Measurements from ENCODE around the gene SCD.
A peak's percentile ranks its signal among the peaks of the same experiment; 100 is the strongest.

Gene SCD

DNA sequence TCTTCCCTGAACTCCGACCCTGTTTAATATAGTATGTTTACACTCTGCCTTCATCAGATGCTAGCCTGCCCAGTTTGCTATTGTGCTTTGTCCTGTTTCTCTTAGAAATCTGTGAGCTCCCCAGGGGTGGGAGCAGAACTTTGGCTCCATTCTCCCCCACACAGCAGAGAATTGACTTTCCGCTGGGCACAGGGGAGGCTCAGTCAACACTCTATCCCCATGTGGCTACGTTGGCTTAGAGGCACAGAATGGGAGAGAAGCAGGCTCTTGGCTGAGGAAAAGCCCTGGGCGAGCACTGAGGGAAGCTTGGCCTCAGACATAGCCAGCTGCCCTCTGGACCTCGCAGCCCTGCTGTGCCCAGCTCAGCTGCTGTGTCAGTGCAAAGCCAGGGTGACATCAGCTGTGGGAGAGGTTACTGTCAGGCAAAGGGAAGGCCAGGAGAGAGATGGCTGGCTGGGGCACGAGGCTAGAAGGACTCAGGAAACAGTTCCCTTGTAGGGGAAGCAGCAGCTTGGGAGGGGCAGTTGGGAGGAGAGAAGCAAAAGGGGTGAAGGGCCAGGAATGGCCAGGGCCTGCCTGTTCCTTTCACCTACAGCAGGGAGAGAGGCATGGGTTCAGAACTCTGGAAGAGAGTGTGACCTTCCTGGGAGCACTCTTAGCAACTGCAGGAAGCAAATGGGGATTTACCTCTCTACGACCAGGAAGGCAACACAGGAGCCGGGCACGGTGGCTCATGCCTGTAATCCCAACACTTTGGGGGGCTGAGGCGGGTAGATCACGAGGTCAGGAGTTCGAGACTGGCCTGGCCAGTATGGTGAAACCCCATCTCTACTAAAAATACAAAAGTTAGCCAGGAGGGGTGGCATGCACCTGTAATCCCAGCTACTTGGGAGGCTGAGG, 5.8 kb upstream of the SCD start:
- no peak for DNase-seq

DNA sequence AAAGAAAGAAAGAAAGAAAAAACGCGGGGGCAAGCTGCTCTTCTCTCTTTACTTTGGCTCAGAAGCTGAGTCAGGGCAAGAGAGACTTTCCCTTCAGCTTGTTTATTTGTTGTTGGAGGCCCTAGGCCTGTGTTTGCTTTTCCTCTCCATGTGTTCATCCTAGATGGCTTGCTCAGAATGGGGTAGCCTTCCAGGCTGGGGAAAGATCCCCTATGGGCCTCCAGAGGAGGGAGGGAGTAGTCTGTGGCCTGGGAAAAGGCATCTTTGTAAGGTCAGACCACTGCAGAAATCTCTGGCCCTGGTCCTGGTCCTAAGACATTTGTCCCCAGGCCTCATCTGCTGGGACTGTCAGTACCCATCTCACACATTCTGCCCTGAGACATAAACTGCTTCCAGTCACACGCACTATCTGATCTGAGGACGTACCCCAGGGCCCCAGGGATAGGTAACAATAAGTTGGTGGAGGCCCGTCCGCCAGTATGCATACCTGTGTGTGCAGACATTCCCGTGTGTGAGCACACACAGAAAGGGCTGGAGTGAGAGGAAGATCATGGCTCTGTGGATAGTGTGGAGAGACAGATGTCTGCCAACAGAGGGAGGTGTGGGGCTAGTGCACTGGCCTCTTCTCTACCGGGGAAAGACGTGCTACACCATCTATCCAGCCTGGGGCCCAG, 4.9 kb upstream of the SCD start:
- ATAC-seq (peak; percentile 33), DNase-seq (peak; percentile 53)

More for the DNA sequence above, 5.8 kb upstream of the SCD start:
- no peak for ATAC-seq

DNA sequence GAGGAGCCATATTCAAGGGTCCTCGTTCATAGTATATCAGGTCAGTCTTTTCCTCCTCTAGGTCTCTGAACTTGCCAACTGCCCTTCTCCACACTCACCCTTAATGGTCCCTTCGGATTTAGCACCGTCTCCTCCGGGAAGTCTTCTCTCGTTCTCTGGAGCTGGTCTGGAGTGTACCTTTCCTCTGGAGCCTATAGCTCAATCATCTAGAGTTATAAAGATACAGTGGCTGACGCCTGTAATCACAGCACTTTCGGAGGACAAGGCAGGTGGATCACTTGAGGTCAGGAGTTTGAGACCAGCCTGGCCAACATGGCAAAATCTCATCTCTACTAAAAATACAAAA, 4.4 kb upstream of the SCD start:
- DNase-seq, result no peak
- no peak for ATAC-seq

DNA sequence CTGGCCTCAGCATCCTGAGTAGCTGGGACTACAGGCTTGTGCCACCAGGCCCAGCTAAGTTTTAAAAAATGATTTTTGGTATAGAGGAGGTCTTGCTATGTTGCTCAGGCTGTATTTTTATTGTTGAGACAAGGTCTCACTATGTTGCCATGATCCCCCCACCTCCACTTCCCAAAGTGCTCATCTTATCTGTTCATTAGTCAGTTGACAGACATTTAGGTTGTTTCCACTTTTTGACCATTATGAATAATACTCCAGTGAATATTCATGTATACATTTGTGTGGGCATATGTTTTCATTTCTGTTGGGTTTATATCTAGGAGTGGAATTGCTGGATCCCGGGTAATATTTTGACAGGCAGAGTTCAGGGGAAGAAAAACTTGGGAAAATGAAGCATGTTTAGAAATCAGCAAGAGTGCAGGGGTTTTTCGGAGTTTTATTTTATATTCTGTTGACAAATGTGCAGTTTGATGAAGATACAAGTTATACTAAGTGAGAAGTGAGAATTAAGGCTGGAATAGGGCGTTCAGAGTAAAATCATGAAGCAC, 2.7 kb upstream of the SCD start:
- DNase-seq, result no peak
- no peak for ATAC-seq

DNA sequence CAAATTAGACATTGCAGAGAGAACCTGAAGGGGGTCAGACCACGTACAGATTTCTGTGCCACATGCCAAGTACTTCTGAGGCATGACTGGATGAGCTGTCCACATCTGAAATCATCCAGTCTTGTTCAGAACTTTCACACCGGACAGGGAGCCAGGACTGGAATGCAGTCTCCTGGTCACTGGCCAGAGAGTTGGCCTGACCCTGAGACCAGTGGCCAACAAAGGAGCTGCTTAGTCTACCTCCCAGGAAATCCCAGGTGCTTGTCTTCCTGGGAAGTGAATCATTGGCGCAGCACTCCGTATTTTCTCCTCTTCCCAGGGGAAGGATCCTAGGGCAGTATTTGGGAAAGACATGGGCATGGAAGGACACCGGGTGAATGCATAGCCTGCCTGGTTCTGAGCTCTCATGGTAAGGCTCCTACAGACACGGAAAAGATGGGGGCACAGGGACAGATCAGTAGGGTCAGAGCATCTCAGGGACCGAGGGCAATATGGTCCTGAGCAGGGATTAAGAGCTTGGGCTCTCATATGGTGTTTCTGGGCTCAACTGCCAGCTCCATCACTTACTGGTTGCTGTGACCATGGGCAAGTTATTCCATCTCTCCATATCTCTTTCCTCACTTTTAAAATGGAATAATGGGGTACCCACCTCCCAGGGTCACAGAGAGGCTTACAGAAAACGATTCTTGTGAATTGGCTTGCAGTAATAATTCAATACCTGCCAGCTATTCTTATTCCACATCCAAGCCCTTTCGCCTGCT, 1.3 kb upstream of the SCD start:
- DNase-seq (no peak), ATAC-seq (no peak)

DNA sequence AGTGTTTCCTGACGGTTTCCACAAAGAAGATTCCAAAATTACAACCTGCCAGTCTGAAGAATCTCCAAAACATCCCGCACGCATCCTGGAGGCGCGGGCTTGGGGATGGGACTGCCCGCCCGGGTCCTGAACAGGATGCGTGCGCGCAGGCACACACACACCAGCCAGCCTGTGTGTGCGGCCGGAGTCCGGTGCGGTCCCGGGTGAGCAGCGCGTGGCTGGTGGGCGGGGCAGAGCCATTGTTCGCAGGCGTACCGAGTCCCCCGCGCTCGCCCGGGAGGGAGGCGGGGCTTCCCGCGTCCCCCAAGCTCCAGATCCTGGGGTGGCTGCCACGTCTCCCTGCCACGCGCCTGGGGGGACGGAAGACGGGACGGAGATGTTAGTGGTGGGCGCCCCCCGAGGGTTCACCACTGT, 675 bp upstream of the SCD start:
- peak; percentile 92 for DNase-seq
- ATAC-seq, result peak; percentile 76

DNA sequence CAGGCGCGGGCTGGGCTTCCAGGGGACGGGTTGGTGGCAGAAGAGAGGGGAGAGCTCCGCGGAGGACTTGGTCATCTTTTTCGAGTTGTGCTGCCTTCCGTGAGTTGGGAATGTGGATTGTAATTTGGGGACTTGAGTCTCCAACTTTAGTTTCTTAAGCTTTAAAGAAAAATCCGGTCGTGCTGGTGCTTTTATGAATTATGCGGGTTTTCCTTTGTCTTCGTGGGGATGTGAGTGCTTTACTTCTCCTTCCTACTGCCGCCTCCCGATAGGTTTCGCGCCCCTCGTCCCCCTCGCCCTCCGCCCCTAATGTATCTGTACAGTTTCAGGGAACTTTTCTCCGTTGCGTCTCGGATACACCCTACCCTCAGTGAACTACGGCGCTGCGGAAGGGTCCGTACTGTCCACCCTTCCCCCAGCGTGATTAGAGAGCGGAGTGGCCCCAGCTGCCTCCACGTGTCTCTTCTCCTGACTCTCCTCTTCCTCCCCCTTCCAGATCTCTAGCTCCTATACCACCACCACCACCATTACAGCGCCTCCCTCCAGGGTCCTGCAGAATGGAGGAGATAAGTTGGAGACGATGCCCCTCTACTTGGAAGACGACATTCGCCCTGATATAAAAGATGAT, 649 bp downstream of the SCD start:
- no peak for ATAC-seq
- DNase-seq, result no peak

DNA sequence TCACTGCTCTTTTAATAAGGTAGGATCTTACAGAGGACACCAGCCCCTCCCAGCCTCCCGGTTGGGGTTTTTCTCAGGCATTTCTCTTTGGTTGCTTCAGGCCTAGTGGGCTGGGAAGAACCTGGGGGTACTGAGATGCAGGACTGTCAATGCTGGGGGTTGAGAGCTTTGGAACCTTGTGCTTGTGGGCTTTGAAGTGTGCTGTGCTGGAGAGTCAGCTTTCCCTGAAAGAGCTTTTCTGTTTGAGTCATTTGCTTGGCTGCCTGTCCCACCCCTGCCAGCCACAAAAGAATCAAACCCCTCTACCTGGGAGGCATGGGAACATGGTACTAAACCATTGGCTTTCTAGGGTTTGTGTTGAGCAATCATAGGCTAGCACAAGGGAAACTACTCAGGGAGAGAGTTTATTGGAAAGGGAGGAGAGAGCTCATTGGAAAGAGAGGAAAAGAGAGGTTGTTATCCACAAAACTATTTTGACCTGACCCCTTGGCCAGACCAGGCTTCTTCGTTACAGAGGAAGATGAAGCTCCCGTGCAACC, 1.4 kb downstream of the SCD start:
- DNase-seq (no peak), ATAC-seq (no peak)

DNA sequence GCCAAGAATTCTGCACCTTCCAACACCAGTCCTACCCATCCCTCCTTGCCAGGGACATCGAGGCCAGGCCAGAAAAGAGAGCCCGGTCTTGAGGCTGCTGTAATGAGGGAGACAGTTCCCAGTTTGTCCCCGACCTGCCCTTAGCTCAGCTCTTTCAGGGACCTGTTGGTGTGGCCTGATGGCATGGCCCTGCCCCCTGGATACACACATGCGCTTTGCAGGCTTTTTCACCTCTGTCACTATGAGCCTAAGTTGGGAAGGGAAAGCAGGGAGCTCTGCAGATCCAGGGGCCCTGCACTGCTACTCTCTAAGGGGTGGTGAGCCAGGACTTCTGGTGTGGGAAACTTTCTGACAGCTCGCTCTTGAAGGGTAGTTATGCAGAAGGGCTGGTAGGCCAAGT, 2.1 kb downstream of the SCD start:
- no peak for DNase-seq
- no peak for ATAC-seq

DNA sequence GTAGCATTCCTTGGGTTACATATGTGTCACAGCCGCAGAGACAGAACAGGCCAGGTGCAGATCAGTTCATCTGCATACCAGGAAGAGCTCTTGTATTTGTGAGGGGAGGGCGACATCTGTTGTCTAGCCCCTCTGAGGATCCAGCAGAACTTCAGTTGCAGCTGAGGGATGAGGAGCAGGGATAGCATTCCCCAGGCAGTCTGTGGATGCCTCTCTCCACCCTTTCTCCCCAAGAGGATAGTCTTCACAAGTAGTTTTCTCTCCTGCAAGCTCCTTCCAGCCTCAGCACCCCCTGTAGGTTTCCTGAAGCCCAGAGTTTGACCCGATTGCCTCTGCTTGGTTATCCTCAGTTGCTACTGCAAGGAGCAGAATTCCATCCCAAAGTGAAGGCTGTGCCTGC, 2.6 kb downstream of the SCD start:
- ATAC-seq (no peak), DNase-seq (no peak)

DNA sequence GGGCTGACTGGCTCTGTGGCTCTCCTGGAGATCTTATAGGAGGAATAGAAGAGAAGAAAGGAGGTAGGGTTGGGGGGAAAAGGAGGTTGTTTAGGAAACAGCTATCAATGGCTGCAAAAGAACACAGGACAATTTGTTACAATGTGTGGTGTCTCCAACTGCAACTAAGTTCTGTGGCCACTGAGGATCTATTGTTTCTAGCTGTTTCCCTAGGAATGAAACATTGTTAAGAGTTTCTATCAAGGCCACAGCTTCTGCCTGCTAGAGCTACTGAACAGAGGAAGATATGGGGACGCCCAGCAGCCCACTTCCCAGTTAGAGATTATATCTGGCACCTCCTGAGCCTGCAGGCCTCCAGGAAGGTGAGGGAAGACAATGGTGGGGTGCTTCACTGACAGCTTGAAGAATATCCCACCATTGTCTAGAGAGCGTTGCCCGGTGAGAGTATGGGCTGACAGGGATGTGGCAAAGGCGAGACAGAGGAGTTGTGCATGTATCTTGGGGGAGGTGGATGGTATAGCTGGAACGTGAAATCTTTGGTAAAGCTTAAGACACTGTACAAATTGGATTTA, 4.0 kb downstream of the SCD start:
- no peak for ATAC-seq
- no peak for DNase-seq

DNA sequence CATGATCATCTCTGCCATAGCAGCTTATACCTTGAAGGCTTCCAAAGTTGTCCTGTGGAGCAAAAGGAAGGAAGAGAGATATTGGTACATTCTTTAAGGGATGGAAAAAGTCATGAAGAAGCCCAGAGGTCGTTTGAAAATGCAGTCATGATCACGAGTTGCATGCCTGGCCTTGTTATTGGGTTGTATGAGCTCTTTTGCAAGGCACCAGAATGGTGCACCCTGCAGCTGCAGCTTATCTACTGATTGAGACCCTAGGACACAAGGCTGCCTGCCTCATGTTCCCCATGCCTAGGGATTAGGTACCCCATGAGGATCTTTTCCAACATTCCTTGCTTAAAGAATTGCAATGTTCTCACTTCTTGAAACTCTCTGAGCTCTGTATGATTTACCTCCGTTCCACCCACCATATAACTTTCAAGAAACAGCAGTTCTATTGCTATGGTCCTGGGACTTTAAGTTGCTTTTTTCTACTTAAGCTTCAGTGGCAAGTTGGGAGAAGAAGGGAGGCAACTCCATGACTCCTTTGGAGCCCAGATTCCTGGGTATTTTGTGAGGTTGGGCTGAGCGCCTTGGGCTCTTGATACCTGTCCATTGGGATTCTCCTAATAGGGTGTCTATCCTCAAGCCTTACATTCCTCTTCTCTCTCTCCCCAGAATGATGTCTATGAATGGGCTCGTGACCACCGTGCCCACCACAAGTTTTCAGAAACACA, 6.9 kb downstream of the SCD start:
- no peak for ATAC-seq
- no peak for DNase-seq

DNA sequence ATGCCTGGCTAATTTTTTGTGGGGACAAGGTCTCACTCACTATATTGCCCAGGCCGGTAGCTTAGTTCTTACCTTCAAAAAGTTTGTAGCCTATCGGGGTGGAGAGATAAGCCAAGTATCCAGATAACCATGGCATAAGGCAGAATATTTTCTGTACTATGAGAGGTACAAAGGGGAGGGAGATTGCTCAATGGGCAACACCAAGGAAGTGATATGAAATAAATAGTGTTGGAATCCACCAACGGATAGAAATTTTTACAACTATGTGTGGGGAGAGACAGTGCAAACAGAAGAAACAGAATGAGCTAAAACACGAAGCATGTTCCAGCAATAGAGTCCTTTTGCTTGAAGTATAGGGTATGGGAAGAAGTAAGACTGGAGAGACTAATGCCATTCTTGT, 8.1 kb downstream of the SCD start:
- ATAC-seq, result no peak
- no peak for DNase-seq

DNA sequence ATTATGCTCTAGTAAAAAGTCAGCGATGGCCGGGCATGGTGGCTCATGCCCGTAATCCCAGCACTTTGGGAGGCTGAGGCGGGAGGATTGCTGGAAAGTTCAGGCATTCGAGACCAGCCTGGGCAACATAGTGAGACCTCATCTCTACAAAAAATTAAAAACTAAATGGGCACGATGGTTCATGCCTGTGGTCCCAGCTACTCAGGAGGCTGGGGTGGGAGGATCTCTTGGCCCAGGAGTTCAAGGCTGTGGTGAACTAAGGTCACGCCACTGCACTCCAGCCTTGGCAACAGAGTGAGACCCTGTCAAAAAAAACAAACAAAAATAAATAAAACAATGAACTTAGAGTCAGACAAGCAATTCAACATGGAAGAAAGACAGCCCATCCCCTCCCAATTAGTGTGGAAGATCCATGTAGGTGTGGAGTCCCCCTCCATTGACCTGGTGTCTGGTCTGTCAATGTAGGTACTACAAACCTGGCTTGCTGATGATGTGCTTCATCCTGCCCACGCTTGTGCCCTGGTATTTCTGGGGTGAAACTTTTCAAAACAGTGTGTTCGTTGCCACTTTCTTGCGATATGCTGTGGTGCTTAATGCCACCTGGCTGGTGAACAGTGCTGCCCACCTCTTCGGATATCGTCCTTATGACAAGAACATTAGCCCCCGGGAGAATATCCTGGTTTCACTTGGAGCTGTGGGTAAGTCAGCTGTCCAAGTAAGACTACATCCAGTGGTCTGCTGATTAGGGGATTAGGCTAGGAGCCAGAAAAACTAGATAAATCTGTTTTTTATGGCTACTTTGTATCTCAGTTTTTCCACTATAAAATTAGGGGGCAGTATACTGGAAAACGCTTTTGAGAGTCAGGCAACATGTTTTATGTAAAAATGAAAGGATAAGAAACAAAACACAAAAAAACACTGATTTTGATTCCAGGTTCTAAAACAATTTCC, 9.3 kb downstream of the SCD start:
- DNase-seq (no peak), ATAC-seq (no peak)

DNA sequence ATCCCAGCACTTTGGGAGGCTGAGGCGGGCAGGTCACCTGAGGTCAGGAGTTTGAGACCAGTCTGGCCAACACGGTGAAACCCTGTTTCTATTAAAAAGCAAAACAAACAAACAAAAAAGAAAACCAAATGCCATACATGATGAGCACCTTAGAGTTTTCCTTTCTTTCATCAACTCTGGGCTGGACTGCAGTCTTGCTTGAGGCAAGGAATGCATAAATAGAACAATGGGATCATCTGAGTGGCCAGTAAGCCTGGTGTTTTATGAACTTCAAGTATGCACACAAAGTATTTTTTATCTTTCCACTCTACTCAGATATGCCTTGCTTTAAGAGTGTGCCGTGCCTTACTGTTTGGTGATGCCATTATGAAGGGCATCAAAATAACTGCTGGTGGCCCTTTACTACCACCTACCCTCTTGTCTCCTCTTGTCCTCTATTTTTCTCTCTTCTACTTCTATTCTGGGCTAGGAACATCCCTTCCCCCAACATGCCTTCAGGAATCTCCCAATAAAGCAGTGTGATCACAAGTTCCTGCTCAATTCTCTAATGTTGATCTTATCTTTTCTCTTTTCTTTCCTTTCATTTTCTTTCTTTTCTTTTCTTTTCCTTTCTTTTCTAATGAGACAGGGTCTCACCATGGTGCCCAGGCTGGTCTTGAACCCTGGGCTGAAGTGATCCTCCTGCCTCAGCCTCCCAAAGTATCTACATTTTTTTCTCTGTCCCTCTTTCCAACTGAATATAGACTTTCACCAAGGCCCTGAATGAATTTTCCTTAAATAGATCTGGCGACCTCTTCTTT, 10.2 kb downstream of the SCD start:
- no peak for ATAC-seq
- DNase-seq, result no peak

DNA sequence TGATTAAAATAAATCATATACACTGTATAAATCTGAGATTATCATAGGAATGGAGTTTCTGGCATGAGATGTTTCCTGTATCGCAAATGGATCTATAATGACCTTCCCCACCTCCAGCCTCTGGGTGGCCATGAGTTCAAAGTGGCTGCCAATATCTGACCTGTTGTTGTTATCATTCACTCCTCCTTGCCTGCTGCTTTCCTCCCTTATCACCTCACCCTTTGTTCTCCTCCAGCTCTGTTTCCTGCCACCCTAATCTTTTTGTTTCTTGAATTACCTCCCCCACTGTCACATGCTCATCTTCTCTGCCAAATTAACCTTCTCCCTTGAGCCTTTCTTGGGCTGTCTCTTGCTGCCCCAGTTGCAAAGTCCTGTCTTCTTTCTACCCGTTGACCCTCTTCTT, 12.0 kb downstream of the SCD start:
- ATAC-seq (no peak), DNase-seq (no peak)

DNA sequence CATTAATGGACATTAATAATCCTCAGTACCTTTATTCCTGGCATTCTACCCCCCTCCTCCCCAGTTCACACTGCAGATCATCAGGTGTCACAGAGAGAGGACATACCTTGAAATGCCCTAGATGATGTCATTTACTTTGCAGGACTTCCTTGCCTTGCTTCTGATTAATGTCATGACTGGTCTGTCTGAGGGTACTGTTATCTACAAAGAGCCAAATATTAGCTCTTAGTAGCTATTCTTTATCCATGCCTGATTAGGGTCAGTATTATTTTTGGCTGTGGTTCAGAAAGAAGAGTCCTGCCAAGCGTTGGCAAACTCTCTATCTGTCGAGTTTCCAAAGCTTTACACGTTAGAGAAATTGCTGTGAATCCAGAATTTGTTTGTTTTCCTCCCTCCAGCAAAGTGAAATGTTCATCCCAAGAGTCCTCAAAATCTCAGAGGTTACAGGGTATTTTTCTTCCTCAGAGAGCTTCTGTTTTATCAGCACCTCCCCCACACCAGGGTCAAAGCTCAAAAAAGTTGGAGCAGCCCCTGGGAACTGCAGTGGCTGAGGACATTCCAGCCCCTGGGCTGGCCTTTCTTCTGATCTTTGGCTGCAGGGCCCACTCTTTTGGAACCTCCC, 12.6 kb downstream of the SCD start:
- ATAC-seq (no peak), DNase-seq (no peak)

DNA sequence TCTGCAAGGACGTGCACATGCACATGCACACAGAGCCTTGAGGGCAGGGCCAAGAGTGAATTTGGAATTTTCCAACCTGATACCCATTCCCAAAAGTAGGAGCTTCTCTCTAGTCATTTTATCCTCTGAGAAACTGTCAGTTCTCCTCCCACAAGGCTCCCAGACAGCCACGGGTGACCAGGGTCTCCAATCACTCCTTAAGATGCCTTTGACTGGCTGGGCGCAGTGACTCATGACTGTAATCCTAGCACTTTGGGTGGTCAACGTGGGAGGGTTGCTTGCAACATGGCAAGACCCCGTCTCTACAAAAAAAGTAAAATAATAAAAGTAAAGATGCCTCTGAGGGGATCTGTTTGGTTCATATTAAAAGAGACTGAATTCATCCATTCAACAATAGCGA, 13.2 kb downstream of the SCD start:
- DNase-seq (no peak), ATAC-seq (no peak)

Data from stimulated activated naive CD8-positive, alpha-beta T cell treated with anti-CD3 and anti-CD28 coated beads, Interleukin-15, Interleukin-2, amounts not matched to agents 100 U/mL and 50 U/mL, for 24 hours (primary cell).